HL-60 (cell line): ENCODE data around the gene IFNG-AS1.

Source experiments
- DNase-seq, 2 experiments: peaks; one replicate each; pipeline ENCODE4 v3.0.0-alpha.2; 2010 to 2020; ENCODE audit warnings: low read depth in 1 of 2, low spot score in 1 of 2
- H3K27ac ChIP-seq: fragments of 250-450 bp; sonication (Bioruptor Pico); replicated peaks from 2 replicates; pipeline ENCODE4 v1.5.1; 2020; ENCODE audit warnings: mild to moderate bottlenecking, moderate library complexity
- H3K27me3 ChIP-seq: fragments of 250-450 bp; sonication (Bioruptor Pico); 2 replicates; pipeline ENCODE4 v1.5.1; 2021; ENCODE audit warnings: mild to moderate bottlenecking, moderate library complexity; ENCODE audit not compliant: insufficient read depth, poor library complexity, severe bottlenecking
- H3K4me3 ChIP-seq: replicated peaks from 2 replicates; pipeline ENCODE4 v1.5.1; 2011; ENCODE audit warnings: mild to moderate bottlenecking, control low read depth, low read length; ENCODE audit not compliant: insufficient read depth
- GABPA ChIP-seq: IDR thresholded peaks from 2 replicates; pipeline ENCODE4 v1.6.1; 2012; ENCODE audit warnings: low read depth
- POLR2AphosphoS5 ChIP-seq: IDR thresholded peaks from 2 replicates; pipeline ENCODE4 v1.6.1; 2012; ENCODE audit warnings: low read depth
- SPI1 ChIP-seq: IDR thresholded peaks from 2 replicates; pipeline ENCODE4 v1.6.1; 2012; ENCODE audit warnings: low read depth, mild to moderate bottlenecking, borderline replicate concordance
- TF ChIP-seq, protein P1 (sequence below): IDR thresholded peaks from 2 replicates; pipeline ENCODE4 v1.6.1; 2012; ENCODE audit warnings: low read depth; ENCODE audit not compliant: insufficient replicate concordance
- TF ChIP-seq, protein P2 (sequence below): IDR thresholded peaks from one replicate; pipeline ENCODE4 v1.5.1; 2011; ENCODE audit warnings: low read length, control low read depth, inconsistent platforms; ENCODE audit not compliant: insufficient read depth

The IFNG-AS1 gene

DNA sequence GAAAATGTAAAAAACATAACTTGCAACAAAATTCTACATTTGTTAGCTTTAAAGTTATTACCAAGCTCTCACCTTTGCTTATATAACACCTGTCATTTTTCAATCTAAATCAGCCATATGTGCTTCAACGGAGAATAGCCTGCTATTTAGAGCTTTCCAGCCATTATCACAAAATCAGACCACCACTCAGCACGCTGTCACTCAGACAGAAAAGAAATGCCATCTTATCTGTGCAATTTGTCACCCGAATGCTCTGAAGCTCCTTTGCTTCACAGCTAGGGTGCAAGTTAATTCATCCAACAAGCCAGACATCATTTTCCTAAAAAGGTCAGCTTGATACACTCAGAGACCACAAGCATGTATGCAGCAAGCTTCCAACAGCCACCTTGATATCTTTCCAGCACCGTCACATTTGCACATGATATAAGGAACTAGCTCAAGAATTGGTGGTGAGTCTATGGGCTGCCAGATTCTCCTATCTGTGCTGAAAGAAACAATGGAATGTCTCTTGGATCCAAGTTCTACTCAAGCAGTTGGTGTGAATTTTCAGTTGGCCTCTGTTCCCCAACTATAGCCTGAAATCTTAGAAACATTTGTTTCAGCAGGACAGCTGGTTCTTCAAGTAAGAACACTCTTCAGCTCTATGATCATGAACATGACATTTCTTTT lies 20.0 kb upstream of the IFNG-AS1 start:
- H3K4me3 ChIP-seq: no peak overlapping the region
- TF ChIP-seq, protein P1, sequence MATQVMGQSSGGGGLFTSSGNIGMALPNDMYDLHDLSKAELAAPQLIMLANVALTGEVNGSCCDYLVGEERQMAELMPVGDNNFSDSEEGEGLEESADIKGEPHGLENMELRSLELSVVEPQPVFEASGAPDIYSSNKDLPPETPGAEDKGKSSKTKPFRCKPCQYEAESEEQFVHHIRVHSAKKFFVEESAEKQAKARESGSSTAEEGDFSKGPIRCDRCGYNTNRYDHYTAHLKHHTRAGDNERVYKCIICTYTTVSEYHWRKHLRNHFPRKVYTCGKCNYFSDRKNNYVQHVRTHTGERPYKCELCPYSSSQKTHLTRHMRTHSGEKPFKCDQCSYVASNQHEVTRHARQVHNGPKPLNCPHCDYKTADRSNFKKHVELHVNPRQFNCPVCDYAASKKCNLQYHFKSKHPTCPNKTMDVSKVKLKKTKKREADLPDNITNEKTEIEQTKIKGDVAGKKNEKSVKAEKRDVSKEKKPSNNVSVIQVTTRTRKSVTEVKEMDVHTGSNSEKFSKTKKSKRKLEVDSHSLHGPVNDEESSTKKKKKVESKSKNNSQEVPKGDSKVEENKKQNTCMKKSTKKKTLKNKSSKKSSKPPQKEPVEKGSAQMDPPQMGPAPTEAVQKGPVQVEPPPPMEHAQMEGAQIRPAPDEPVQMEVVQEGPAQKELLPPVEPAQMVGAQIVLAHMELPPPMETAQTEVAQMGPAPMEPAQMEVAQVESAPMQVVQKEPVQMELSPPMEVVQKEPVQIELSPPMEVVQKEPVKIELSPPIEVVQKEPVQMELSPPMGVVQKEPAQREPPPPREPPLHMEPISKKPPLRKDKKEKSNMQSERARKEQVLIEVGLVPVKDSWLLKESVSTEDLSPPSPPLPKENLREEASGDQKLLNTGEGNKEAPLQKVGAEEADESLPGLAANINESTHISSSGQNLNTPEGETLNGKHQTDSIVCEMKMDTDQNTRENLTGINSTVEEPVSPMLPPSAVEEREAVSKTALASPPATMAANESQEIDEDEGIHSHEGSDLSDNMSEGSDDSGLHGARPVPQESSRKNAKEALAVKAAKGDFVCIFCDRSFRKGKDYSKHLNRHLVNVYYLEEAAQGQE: no peak
- no peak for TF ChIP-seq SPI1
- TF ChIP-seq GABPA: no peak
- no peak for TF ChIP-seq POLR2AphosphoS5
- TF ChIP-seq, protein P2, sequence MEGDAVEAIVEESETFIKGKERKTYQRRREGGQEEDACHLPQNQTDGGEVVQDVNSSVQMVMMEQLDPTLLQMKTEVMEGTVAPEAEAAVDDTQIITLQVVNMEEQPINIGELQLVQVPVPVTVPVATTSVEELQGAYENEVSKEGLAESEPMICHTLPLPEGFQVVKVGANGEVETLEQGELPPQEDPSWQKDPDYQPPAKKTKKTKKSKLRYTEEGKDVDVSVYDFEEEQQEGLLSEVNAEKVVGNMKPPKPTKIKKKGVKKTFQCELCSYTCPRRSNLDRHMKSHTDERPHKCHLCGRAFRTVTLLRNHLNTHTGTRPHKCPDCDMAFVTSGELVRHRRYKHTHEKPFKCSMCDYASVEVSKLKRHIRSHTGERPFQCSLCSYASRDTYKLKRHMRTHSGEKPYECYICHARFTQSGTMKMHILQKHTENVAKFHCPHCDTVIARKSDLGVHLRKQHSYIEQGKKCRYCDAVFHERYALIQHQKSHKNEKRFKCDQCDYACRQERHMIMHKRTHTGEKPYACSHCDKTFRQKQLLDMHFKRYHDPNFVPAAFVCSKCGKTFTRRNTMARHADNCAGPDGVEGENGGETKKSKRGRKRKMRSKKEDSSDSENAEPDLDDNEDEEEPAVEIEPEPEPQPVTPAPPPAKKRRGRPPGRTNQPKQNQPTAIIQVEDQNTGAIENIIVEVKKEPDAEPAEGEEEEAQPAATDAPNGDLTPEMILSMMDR: no peak
- DNase-seq: no peak
- H3K27ac ChIP-seq: no peak overlapping the region
- H3K27me3 ChIP-seq: no peaks in the 10 kb centered on the region

DNA sequence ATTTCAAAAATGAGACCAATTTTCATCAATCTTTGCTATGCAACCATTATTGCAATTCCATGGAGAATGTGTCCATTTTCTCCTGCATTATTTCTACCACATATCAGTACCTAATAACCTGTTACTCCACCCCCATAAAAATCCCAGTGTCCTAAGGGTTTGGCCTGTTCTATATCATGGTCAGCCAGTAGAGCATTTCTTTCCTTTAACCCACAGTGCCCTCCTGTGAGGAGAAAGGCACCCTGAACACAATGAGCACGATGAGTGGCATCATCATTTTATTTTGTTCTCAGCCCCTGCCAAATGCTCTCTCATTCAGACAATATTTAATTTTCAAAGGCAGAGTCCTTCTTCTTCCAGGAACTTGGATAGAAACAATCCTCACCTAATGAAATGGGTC lies 11.6 kb upstream of the IFNG-AS1 start:
- no peak overlapping the region for H3K27ac ChIP-seq
- DNase-seq: no peak

DNA sequence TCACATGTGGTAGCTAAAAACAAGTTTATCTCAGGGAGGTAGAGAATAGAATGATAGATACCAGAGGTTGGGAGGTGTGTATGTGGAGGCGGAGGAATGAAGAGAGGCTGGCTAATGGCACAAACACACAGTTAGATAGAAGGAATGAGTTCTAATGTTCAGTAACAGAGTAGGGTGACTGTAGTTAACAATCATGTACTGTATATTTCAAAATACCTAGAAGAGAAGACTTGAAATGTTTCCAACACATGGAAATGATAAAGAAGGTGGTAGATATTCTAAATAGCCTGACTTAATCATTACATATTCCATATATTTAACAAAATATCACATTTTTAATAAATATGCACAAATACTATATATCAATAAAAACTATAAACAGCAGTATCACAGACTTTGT lies 8.9 kb upstream of the IFNG-AS1 start:
- DNase-seq: no peak
- Histone ChIP-seq H3K4me3 (no peak overlapping the region), H3K27ac (no peak overlapping the region), H3K27me3 (no peaks in the 10 kb centered on the region)
- TF ChIP-seq GABPA (no peak), SPI1 (no peak), POLR2AphosphoS5 (no peak)
- TF ChIP-seq, protein P1: no peak
- TF ChIP-seq, protein P2: no peak

More for the DNA sequence above, 11.6 kb upstream of the IFNG-AS1 start:
- no peaks in the 10 kb centered on the region for H3K27me3 ChIP-seq
- no peak overlapping the region for H3K4me3 ChIP-seq
- TF ChIP-seq SPI1: no peak
- no peak for TF ChIP-seq POLR2AphosphoS5
- TF ChIP-seq, protein P1: no peak
- TF ChIP-seq GABPA: no peak
- TF ChIP-seq, protein P2: no peak
